C4-2B (cell line): ENCODE results near the gene TARBP2.

Experiments
- H3K27ac ChIP-seq: fragments of 450-650 bp; 2 replicates; pipeline ENCODE4 v1.5.1; 2017
- ZFX ChIP-seq: fragments of 450-650 bp; IDR thresholded peaks from 2 replicates; pipeline ENCODE4 v1.6.1; 2017
- TF ChIP-seq, protein P1 (sequence below): fragments of 450-650 bp; conservative IDR thresholded peaks from 2 replicates; pipeline ENCODE4 v1.5.1; 2017; ENCODE audit warnings: mild to moderate bottlenecking

TARBP2 gene

GRCh38 chr12:53497461-53497860 is 3.6 kb upstream of the TARBP2 start:
- H3K27ac ChIP-seq: no peak overlapping the region
- TF ChIP-seq ZFX: no peak
- TF ChIP-seq, protein P1, sequence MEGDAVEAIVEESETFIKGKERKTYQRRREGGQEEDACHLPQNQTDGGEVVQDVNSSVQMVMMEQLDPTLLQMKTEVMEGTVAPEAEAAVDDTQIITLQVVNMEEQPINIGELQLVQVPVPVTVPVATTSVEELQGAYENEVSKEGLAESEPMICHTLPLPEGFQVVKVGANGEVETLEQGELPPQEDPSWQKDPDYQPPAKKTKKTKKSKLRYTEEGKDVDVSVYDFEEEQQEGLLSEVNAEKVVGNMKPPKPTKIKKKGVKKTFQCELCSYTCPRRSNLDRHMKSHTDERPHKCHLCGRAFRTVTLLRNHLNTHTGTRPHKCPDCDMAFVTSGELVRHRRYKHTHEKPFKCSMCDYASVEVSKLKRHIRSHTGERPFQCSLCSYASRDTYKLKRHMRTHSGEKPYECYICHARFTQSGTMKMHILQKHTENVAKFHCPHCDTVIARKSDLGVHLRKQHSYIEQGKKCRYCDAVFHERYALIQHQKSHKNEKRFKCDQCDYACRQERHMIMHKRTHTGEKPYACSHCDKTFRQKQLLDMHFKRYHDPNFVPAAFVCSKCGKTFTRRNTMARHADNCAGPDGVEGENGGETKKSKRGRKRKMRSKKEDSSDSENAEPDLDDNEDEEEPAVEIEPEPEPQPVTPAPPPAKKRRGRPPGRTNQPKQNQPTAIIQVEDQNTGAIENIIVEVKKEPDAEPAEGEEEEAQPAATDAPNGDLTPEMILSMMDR: no peak

DNA sequence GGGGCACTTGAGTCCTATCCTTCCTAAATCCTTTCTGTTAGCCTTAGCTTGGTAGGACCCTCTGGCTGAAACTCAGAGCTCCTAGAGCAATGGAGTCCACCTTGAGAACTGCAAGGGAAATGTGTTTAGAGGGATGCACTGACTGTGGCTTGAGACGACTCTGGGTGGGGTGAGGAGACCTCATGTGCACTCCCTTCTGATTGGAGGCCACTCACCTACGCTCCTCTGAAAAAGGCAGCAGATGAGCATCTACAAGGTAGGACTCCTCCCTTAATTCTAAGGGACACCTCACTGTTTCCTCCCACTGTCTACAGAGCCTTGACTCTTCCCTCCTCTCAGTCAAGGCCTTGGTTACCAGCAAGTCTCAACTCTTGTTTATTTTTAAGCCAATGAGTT is 2.9 kb upstream of the TARBP2 start:
- no peak overlapping the region for H3K27ac ChIP-seq
- TF ChIP-seq, protein P1: no peak
- TF ChIP-seq ZFX: no peak

- peak within 1 kb of the TSS; percentile 98 for H3K27ac ChIP-seq
- TF ChIP-seq ZFX: no peak
- TF ChIP-seq, protein P1: no peak; the same call in 1 of the 2 replicates
These were observed 1.6 kb upstream of the TARBP2 start, which contains the start of gene MAP3K12 for GRCh38 chr12:53499266-53500141. Gene MAP3K12, minus strand, starts transcription at chr12:53499458. Its CDS starts 12,067 bp downstream, at chr12:53487391.

- peak overlapping the region; percentile 98 for H3K27ac ChIP-seq
- TF ChIP-seq, protein P1: no peak
- TF ChIP-seq ZFX: no peak
These were observed 824 bp upstream of the TARBP2 start for GRCh38 chr12:53500142-53500775.

- H3K27ac ChIP-seq: peak overlapping the region; percentile 98
- TF ChIP-seq ZFX: no peak
- TF ChIP-seq, protein P1: no peak
These were observed 615 bp downstream of the TARBP2 start for GRCh38 chr12:53501615-53502181.

- TF ChIP-seq, protein P1: no peak
- TF ChIP-seq ZFX: no peak
- H3K27ac ChIP-seq: peak overlapping the region; percentile 98
These were observed 1.2 kb downstream of the TARBP2 start for GRCh38 chr12:53502331-53502730.
